A172 (cell line): Measurements from ENCODE around the gene TECTB. TPM values are rescaled to one million over a fixed set of nuclear protein-coding genes. Genes with fewer than 3 reads are reported as not detected.

ENCODE experiments used
- DNase-seq: peaks from one replicate; pipeline ENCODE4 v3.0.0-alpha.2; 2015; ENCODE audit warnings: low spot score
- total RNA-seq: library from RNA; depleted of rRNA; stranded (reverse); fragments of >200 nt; shearing (Covaris generic); gene quantifications from 2 replicates; pipeline ENCODE4 v1.2.3, GENCODE V29; 2014

Gene TECTB
- total RNA-seq, 1 experiment from 2014 or later, result not detected

GRCh38 chr10:112307358-112308124, 24.3 kb downstream of the TECTB start:
- DNase-seq, result peak; percentile 55

- no peak for DNase-seq
Observed at GRCh38 chr10:112308125-112308502, 24.9 kb downstream of the TECTB start.

GRCh38 chr10:112311481-112311880, 28.3 kb downstream of the TECTB start:
- no peak for DNase-seq

GRCh38 chr10:112313234-112313633, 30.0 kb downstream of the TECTB start:
- no peak for DNase-seq

- no peak for DNase-seq
Observed at GRCh38 chr10:112313911-112314310, 30.7 kb downstream of the TECTB start.

- peak; percentile 82 for DNase-seq
Observed at GRCh38 chr10:112314822-112315474, 31.7 kb downstream of the TECTB start.

GRCh38 chr10:112327678-112328077, 44.5 kb downstream of the TECTB start:
- DNase-seq, result no peak

- DNase-seq, result no peak
Observed at GRCh38 chr10:112330162-112330561, 47.0 kb downstream of the TECTB start.

GRCh38 chr10:112330607-112331160, 47.5 kb downstream of the TECTB start:
- DNase-seq, result no peak

- no peak for DNase-seq
Observed at GRCh38 chr10:112332022-112332421, 48.8 kb downstream of the TECTB start.

GRCh38 chr10:112332509-112333228, 49.5 kb downstream of the TECTB start:
- no peak for DNase-seq

- DNase-seq, result no peak
Observed at GRCh38 chr10:112333452-112333851, 50.3 kb downstream of the TECTB start.

- no peak for DNase-seq
Observed at GRCh38 chr10:112335111-112335867, 52.1 kb downstream of the TECTB start.

- no peak for DNase-seq
Observed at GRCh38 chr10:112335868-112336265, 52.7 kb downstream of the TECTB start.

- no peak for DNase-seq
Observed at GRCh38 chr10:112336556-112337201, 53.5 kb downstream of the TECTB start.

GRCh38 chr10:112338957-112339356, 55.8 kb downstream of the TECTB start:
- DNase-seq, result no peak

- DNase-seq, result no peak
Observed at GRCh38 chr10:112340601-112341000, 57.4 kb downstream of the TECTB start.

GRCh38 chr10:112343056-112343806, 60.0 kb downstream of the TECTB start:
- no peak for DNase-seq

GRCh38 chr10:112344261-112344660, 61.1 kb downstream of the TECTB start:
- DNase-seq, result no peak

GRCh38 chr10:112345202-112345601, 62.0 kb downstream of the TECTB start:
- DNase-seq, result no peak
